ENCODE measurements around the gene TNS3. TPM values are rescaled to one million over a fixed set of nuclear protein-coding genes. Genes with fewer than 3 reads are reported as not detected.

TNS3 gene
- total RNA-seq, 1 donor from 2014 or later = 120 TPM

GRCh38 chr7:47452295-47452694 is 129.6 kb downstream of the TNS3 start:
- no peaks in the 10 kb centered on the region for H3K9me3 Mint-ChIP-seq (ENCODE audit: low read depth)
- peaks cover 53% of the 10 kb centered on the region for H3K4me1 Mint-ChIP-seq (ENCODE audit: low read depth)
- peak overlapping the region; percentile 79 for H3K27ac Mint-ChIP-seq
- no peak overlapping the region for H3K4me3 Mint-ChIP-seq (ENCODE audit: low read depth)
- peaks cover 2% of the 10 kb centered on the region for H3K36me3 Mint-ChIP-seq (ENCODE audit: insufficient read depth)
- TF ChIP-seq CTCF (IDR thresholded peaks at IDR 0.05; ENCODE audit: unreplicated experiment) = no peak
- DNase-seq (ENCODE audit: low spot score, unreplicated experiment) = no peak
- H3K27me3 Mint-ChIP-seq = no peaks in the 10 kb centered on the region

- no peak for TF ChIP-seq CTCF (IDR thresholded peaks at IDR 0.05; ENCODE audit: unreplicated experiment)
- H3K4me1 Mint-ChIP-seq (ENCODE audit: low read depth) = peaks cover 56% of the 10 kb centered on the region
- H3K9me3 Mint-ChIP-seq (ENCODE audit: low read depth) = no peaks in the 10 kb centered on the region
- no peak overlapping the region for H3K4me3 Mint-ChIP-seq (ENCODE audit: low read depth)
- H3K27ac Mint-ChIP-seq = no peak overlapping the region
- no peak for DNase-seq (ENCODE audit: low spot score, unreplicated experiment)
- no peaks in the 10 kb centered on the region for H3K27me3 Mint-ChIP-seq
- peaks cover 2% of the 10 kb centered on the region for H3K36me3 Mint-ChIP-seq (ENCODE audit: insufficient read depth)
These were observed 130.1 kb downstream of the TNS3 start for GRCh38 chr7:47451851-47452205.

- peaks cover 2% of the 10 kb centered on the region for H3K36me3 Mint-ChIP-seq (ENCODE audit: insufficient read depth)
- no peak overlapping the region for H3K4me3 Mint-ChIP-seq (ENCODE audit: low read depth)
- DNase-seq (ENCODE audit: low spot score, unreplicated experiment) = no peak
- H3K27ac Mint-ChIP-seq = peak overlapping the region; percentile 23
- H3K27me3 Mint-ChIP-seq = no peaks in the 10 kb centered on the region
- H3K4me1 Mint-ChIP-seq (ENCODE audit: low read depth) = peaks cover 62% of the 10 kb centered on the region
- no peak for TF ChIP-seq CTCF (IDR thresholded peaks at IDR 0.05; ENCODE audit: unreplicated experiment)
- H3K9me3 Mint-ChIP-seq (ENCODE audit: low read depth) = no peaks in the 10 kb centered on the region
These were observed 131.9 kb downstream of the TNS3 start for GRCh38 chr7:47449810-47450590.

- Mint-ChIP-seq H3K4me3 (ENCODE audit: low read depth) (no peak overlapping the region), H3K9me3 (ENCODE audit: low read depth) (no peaks in the 10 kb centered on the region), H3K4me1 (ENCODE audit: low read depth) (peaks cover 60% of the 10 kb centered on the region), H3K27me3 (no peaks in the 10 kb centered on the region), H3K36me3 (ENCODE audit: insufficient read depth) (peaks cover 2% of the 10 kb centered on the region), H3K27ac (no peak overlapping the region)
- no peak for DNase-seq (ENCODE audit: low spot score, unreplicated experiment)
- no peak for TF ChIP-seq CTCF (IDR thresholded peaks at IDR 0.05; ENCODE audit: unreplicated experiment)
These were observed 132.9 kb downstream of the TNS3 start for GRCh38 chr7:47448971-47449370.

GRCh38 chr7:47447621-47448349 is 134.1 kb downstream of the TNS3 start:
- no peak for TF ChIP-seq CTCF (IDR thresholded peaks at IDR 0.05; ENCODE audit: unreplicated experiment)
- Mint-ChIP-seq H3K27ac (peak overlapping the region; percentile 47), H3K27me3 (no peaks in the 10 kb centered on the region), H3K4me3 (ENCODE audit: low read depth) (no peak overlapping the region), H3K4me1 (ENCODE audit: low read depth) (peaks cover 58% of the 10 kb centered on the region), H3K36me3 (ENCODE audit: insufficient read depth) (peaks cover 2% of the 10 kb centered on the region), H3K9me3 (ENCODE audit: low read depth) (no peaks in the 10 kb centered on the region)
- DNase-seq (ENCODE audit: low spot score, unreplicated experiment) = no peak

Measured in progenitor cell of endocrine pancreas (in vitro differentiated cells).